ENCODE results near the gene C9orf50.

- TF ChIP-seq POLR2A (IDR thresholded peaks at IDR 0.05; ENCODE audit: low read depth, low read length): no peak
- TF ChIP-seq POLR2AphosphoS5 (IDR thresholded peaks at IDR 0.05; ENCODE audit: low read depth, low read length): no peak
- no peak for TF ChIP-seq TAF1 (IDR thresholded peaks at IDR 0.05; ENCODE audit: borderline replicate concordance, low read depth, low read length)
Observed at GRCh38 chr9:129646654-129647053, 25.8 kb upstream of the C9orf50 start.
